ENCODE data around the gene DUSP18.
"Not testable (repeated sequence)": the region's sequence is repeated elsewhere in the genome, so short reads cannot be mapped to it uniquely, and the experiment has no call there.

The DUSP18 gene

DNA sequence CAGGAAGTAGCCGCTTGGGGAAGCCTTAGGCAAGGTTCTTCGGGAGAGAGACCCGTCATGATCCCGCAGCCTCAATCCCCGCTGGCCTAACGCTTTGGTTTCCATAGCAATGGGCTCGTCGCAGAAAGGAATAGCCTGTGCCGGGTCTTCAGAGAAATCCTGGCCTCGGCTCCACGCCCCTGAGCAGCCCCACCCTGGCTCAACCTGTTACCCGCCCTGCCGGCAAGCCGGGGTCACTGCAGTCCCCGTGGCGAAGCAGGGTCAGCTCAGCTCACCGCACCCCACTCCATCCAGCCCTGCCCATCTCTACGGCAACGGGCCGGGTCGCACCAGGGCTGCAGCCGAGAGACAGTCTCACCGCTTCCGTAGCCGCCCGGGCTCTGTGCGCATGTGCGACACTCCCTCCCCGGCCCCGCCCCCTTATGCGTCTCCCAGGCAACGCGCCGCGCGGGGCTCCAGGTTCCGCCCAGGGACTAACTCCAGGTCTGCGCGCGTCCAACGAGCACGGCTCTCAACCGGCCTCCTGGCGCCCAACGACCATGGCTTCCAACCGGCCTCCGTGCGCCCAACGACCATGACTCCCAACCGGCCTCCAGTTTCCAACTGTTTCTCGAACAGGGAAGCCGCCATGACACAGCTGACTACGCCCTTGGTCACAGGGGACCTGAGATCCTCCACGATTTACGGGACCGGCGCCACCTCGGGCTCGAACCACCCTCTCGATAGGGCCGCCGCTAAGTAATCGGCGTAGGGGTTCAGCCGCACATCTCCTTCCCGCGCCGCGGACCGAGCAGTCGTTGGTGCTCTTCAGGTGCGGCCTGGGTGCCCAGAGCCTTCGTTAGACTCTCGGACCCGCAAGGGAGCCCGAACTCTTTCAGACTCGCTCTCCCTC is at the start of gene DUSP18:
TSS of gene DUSP18 (minus strand) at position 382 of the 892 bp plus-strand sequence. CDS start 3,872 bp downstream, outside the sequence.
- peak; percentile 80 to 94 for DNase-seq (ENCODE audit: extremely low read depth in 1 of 2, low read depth in 1 of 2)

DNA sequence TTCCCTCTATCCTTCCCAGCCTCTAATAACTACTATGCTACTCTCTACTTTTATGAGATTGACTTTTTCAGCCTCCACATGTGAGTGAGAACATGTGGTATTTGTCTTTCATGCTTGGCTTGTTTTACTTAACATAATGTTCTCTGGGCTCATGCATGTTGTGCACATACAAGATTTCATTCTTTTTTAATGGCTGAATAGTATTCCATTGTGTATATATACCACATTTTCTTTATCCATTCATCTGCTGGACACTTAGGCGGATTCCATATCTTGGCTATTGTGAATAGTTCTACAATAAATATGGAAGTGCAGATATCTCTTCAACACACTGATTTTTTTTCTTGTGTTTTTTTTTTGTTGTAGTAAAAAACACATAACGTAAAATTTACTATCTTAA is 46.4 kb upstream of the DUSP18 start:
- DNase-seq (ENCODE audit: extremely low read depth in 1 of 2, low read depth in 1 of 2): no peak

DNA sequence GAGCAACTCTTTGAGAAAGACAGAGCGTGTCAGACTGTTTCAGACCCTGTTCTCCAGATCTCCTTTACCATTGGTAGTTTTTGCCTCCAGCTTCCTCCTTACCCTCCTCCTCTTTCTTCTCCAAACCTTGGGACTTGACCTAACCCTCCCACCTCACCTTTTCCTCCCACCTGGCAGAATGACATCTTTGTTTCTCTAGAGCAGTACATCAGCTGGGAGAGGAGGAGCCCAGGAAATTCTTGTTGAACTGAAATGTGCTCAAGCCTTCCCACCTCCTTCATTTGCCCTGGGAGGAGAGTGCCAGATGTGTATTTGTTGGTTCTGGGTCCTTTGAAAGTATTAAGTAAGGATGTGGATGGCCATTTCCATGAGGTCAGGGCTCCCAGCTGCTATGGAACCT is 44.4 kb upstream of the DUSP18 start:
- DNase-seq (ENCODE audit: extremely low read depth in 1 of 2, low read depth in 1 of 2): no peak

DNA sequence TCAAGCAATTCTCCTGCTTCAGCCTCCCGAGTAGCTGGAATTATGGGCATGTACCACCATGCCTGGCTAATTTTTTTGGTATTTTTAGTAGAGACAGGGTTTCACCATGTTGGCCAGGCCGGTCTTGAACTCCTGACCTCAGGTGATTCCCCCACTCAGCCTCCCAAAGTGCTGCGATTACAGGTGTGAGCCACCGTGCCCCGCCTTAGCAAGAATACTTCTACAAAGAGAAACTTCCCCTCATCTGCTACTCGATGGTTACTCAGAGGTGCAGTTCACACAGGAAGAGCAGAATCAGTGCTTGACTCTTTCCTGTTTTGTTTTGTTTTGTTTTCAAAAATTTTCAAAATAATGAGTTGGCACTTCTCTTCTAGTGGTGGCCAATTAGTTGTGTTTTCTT is 42.3 kb upstream of the DUSP18 start:
- not testable (repeated sequence) for DNase-seq (ENCODE audit: extremely low read depth in 1 of 2, low read depth in 1 of 2)

DNA sequence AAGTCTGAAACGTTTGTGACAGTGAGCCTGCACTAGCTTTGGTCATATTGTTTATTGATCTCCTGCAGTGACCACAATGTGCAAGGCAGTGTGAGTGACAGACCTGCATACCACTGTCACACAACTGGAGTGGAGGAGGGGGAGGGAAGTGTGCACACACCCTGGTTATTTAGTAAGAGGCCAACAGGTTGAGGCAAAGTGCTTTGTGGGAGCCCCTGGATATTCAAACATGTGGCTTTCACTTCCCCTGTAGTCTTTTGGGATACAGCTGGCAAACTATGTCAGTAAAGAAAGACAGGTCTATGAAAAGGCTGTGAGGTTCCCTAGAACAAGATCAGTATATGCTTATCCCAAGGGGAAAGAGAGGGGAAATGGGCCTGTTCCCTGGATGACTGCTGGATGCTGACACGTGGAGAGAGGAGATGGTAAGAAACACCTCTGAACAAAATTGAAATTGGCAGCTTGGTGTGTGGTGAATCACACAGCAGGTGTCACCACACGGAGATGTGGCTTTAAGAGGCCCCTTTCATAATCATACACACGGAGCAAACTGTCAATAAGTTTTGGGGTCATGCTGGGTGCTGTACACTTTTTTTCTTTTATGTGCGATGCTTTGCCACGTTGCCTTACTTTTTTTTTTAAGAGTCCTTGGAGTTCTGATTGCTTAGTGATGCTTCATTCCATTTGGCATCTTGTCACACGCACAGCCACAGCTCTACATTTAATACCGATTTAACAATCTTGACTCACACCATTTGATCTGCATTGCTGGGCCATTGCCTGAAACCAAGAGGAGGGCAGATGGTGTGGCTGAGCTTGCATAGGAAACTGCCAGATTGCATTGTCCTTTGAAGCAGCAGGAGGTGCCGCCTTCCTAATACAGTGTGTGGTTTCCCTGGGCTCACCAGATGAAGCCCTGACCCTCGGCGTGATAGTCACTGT is 38.3 kb upstream of the DUSP18 start:
- no peak for DNase-seq (ENCODE audit: extremely low read depth in 1 of 2, low read depth in 1 of 2)

DNA sequence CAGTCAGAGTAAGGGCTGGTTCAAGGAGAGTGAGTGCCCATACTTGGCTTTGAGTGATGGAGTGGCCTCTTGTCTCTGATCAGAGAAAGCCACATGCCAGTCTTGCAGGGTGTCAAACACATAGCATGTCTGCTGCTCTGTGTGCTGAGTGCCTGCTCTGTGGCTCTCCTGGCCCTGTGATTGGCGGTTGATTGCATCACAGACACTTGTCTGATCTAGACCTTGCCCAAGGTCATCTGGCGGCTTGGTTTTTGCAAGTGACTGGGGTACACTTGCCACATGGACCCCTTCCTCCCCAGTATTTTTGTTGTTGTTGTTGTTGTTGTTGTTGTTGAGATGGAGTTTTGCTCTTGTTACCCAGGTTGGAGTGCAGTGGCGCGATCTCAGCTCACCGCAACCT is 37.3 kb upstream of the DUSP18 start:
- no peak for DNase-seq (ENCODE audit: extremely low read depth in 1 of 2, low read depth in 1 of 2)

DNA sequence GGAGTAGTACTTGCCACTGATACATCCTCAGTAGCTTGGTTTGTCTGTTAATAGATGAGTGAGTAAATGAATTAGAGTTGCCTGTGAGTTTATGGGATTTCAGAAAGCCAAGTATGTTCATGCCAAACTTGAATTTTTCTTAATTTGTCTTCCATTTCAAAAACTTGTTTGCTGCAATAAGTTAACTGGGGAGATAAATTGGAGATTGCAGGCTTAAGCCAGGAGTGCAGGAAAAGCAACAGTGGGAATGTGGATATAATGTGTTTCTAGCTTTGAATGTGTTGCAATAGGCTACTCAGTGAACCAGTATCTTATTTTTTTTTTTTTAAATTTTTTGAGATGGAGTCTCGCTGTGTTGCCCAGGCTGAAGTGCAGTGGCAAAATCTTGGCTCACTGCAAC is 35.2 kb upstream of the DUSP18 start:
- DNase-seq (ENCODE audit: extremely low read depth in 1 of 2, low read depth in 1 of 2): no peak

DNA sequence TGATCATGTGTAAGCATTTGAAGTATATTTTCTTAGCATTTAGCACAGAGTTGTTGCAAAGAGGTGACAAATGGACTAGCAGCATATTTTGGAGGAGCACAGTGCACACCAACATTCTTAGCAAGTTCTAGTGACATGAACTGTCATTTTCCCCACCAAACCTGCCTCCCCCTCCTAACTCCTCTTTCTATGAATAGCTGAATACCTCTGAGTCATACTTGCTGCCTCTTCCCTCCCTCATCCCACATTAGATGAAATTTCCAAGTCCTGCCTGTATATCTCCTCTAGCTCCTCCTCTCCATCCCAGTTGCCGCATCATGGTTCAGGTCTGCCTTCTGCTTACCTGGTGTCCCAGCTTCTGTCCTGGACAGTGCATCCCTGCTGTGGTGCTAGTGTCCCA is 34.2 kb upstream of the DUSP18 start:
- no peak for DNase-seq (ENCODE audit: extremely low read depth in 1 of 2, low read depth in 1 of 2)

DNA sequence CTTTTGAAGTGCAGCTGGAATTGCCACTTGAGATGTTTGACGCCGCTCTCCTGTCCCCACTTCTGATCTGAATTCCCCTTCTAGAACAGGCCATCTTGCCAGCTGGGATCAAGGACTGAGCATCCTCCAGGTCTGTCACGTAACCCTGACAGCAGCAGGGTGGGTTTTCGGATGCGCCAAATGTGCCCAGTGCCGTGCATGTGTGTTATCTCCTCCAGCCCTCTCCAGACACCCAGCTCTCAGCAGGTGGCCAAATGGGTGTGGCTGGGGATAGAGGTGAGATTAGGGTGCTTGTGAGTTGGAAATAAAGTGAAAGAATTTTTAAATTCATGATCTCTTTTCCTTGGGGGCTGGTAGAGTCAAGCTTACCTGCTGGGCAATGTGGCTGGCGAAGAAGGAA is 30.3 kb upstream of the DUSP18 start:
- DNase-seq (ENCODE audit: extremely low read depth in 1 of 2, low read depth in 1 of 2): no peak

DNA sequence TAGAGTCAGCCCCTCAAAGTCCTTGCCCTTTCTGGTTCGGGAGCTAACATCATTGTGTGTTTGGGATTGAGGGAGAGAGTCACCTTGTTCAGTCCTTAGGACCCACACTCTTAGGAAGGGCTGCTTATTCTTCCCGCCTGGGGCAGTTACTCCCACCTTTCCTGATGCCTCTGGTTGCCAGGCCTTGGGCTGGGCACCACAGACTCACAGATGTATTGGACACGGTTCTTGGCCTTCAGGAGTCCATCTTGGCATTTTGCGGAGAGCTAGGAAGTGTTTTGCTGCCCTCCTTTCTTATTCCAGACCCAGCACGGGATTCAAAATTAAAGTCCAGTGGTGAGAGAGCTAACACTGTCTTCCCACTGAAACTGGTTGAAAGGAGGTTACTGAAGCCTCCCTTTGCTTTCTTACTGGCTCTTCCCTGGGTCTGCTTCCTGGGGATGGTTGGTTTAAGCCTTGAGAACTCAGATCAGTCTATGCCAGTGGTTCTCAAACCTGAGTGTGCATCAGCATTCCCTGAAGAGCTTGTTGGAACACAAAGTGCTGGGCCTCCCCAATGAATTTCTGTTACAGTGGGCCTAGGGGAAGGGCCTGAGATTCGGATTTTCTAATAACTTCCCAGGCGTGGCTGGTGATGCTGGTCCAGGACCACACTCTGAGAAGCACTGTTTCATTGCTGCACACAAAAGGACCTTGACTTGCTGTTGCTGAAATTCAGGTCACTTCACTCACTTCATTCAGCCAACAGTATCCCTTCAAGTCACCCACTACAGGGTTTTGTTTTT is 28.4 kb upstream of the DUSP18 start:
- DNase-seq (ENCODE audit: extremely low read depth in 1 of 2, low read depth in 1 of 2): no peak

DNA sequence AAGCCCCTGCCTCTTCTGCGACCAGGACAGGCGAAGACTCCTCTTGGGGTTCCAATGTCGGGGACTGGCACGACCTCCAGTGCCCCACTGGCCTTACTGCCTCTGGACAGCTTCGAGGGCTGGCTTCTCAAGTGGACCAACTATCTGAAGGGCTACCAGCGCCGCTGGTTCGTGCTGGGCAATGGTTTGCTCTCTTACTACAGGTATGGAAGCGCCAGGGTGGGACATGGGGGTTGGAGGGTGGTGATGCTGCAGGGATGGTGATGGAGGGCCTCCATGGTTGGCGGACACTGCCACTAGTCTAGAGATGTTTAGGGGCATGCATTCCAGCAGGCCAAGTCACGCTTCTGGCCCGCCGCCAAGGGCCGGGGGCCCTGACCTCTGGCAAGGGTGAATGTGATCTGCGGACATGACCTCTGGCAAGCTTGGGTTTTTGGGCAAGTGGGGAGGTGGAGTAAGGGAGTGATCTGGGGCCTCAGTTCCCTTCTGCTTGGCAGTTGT is 27.7 kb upstream of the DUSP18 start:
- DNase-seq (ENCODE audit: extremely low read depth in 1 of 2, low read depth in 1 of 2): no peak

DNA sequence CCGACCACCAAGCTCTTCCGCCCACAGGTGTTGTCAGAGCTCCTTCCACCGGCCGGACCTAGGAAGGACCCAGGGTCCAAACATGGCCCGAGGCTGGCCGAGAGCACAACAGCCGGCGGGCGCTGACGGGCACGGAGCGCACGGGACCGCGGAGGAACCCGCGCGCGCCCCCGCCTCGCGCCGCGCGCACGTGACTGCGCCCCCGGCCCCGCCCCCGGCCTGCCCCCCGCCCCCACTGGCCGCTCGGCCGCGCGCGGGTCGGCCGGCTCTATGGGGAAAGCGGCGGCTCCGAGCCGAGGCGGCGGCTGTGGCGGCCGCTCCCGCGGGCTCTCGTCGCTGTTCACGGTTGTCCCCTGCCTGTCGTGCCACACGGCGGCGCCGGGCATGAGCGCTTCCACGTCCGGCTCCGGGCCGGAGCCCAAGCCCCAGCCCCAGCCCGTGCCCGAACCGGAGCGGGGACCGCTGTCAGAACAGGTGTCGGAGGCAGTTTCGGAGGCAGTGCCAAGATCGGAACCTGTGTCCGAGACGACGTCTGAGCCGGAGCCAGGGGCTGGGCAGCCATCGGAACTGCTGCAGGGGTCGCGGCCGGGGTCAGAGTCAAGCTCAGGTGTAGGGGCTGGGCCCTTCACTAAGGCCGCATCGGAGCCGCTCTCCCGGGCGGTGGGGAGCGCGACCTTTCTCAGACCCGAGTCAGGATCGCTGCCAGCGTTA is 27.1 kb upstream of the DUSP18 start, which contains the start of gene OSBP2:
TSS of gene OSBP2 (plus strand) at position 235 of the 711 bp plus-strand sequence. CDS start at position 271, 36 bp downstream.
- DNase-seq (ENCODE audit: extremely low read depth in 1 of 2, low read depth in 1 of 2): peak in 1 of 2 donors; percentile 4

DNA sequence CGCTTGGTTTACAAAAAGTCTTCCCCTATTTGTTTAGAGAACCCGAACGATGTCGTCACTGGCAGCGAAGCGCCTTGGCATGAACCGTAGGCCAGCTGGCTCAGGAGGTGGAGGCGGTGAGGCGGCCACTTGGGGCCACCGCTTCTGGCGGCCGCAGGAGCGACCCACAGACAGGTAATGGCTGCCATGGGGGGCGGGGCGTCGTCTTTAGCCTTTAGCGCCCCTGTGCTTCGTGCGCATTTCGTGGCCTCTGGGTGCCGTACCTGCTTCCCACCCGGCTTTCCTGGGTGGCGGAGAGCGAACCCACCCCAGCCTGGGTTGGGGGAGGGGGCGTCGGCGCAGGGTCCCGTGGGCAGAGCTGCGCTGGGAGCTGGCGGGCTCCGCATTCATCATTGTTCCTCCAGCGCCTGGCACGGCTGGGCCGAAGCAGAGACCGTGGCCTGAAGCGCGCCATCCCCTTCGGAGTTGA is 26.5 kb upstream of the DUSP18 start:
- DNase-seq (ENCODE audit: extremely low read depth in 1 of 2, low read depth in 1 of 2): peak in 1 of 2 donors; percentile 42

DNA sequence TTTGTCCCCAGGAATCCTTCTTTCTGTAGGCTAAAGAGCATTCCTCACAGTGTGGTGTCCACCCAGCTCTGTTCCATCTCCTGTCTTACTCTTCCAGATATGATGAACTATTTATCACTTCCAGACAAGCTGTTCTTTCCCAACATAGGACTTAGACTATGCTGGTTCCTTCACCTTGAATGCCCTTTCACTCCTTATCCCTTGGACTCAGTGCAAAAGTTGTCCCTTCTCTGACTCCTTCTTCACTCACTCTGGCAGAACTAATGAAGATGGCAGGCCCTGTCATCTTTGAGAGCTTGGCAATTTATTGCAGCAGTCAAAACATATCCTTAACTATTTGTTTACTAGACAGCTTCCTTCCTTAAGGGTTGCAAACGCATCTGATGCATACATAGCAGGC is 23.5 kb upstream of the DUSP18 start:
- DNase-seq (ENCODE audit: extremely low read depth in 1 of 2, low read depth in 1 of 2): no peak

DNA sequence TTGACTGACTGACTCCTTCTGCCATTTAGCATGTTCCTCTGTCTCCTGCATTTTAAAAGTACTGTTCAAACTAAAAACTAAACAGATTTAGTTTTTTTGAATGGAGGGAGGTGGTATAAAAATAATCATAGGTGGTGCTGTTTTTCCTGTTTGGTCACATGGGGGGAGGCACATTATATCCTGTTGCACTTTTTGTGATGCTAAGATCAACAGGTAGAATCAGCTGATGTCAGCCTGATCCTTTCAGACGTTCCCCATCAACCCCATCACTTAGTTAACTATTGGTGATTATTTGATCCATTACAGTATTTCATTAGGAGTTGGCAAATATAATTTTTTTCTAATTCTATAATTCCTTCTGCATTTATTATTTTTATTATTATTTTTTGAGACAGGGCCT is 21.9 kb upstream of the DUSP18 start:
- no peak for DNase-seq (ENCODE audit: extremely low read depth in 1 of 2, low read depth in 1 of 2)

DNA sequence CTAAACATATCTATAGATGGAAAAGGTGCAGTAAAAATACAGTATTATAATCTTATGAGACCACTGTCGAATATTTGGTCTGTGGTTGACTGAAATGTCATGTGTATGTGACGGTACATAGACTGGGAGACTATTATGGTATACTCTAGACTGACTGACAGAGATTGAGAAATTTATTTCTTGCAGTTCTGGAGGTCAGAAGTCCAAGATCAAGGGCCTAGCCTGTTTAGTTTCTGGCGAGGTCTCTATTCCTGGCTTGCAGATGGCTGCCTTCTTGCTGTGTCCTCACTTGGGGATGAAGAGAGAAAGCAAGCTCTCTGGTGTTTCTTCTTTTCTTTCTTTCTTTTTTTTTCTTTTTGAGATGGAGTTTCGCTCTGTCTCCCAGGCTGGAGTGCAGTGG is 19.7 kb upstream of the DUSP18 start:
- no peak for DNase-seq (ENCODE audit: extremely low read depth in 1 of 2, low read depth in 1 of 2)

DNA sequence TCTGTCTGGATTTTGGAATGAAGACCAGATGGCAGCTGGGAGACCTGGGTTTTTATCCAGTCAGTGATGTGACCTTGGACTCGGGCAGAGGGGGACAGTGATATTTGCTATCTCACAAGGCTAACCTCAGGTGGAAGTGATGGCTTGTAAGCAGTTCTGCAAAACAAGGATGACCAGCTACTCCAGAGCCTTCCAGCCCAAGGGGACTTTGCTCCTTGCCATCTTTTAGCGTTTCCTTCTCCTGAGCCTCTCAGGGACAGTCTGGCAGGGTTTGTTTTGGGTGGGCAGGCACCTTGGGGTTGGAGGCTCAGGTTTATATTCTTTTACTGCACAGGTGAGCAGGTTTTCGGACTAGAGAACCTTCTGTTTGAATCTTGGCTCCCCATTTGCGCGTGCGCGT is 17.5 kb upstream of the DUSP18 start:
- DNase-seq (ENCODE audit: extremely low read depth in 1 of 2, low read depth in 1 of 2): no peak

DNA sequence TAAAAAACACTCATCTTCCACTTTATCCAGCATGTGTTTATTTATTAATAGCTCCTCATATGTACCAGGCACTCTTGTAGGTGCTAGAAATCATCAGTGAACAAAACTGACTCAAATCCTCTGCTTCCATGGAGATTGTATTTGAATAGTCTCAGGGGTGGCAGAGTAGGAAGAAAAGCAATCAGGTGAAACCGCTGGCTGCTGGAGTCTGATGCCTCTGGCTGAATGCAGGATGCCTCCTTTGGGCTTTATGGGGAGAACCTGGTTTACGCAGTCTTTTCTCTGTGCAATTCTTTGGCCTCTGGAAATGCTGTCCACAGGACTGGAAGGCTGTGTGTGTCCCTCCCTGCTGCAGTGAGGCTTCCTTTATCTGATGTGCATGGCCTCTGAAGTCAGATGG is 14.2 kb upstream of the DUSP18 start:
- DNase-seq (ENCODE audit: extremely low read depth in 1 of 2, low read depth in 1 of 2): no peak

DNA sequence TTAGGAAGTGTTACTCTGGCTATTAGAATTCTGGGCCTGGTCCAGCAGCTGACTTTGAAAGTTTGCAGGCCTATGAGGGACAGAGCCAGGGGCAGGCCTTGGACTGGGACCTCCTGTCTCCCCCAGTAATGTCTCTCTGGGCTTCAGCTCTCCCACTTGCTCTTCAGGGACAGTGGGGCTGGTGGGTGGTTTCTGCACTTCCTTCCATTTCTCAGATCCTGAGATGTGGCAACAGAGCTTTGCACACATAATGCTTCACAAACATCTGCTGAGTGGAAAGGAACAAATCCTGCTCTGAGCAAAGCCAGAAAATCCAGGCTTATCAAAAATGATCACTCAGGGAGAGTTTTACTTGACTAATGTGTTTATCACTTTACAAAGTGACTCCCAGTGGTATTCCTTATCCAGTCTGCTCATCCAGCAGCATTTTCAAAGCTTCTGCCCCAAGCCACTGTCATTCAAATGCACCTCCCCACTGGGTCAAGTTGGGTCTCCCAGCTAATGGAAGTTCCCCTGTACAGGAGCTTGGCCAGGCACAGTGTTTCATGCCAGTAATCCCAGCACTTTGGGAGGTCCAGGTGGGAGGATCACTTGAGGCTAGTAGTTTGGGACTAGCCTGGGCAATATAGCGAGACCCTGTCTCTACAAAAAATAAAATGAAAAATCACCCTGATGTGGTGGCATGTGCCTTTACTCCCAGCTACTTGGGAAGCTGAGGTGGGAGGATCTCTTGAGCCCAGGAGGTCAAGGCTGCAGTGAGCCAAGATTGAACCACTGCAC is 13.5 kb upstream of the DUSP18 start:
- no peak for DNase-seq (ENCODE audit: extremely low read depth in 1 of 2, low read depth in 1 of 2)
